Prostate gland (tissue), 2 donors: ENCODE results near the gene NUPR1.

ENCODE experiments used
- CTCF ChIP-seq, 4 experiments: fragments of 200-600 bp in 2 of 4; fragments of 450-650 bp in 2 of 4; sonication (generic) in 2 of 4; IDR thresholded peaks; 1 replicate in 3 of 4; 2 replicates in 1 of 4; pipeline ENCODE4 v1.5.1; 2016 to 2019; ENCODE audit warnings: antibody characterized with exemption in 4 of 4, mild to moderate bottlenecking in 2 of 4, moderate library complexity in 2 of 4
- POLR2A ChIP-seq: fragments of 450-650 bp; IDR thresholded peaks from one replicate; pipeline ENCODE4 v1.6.1; 2016; ENCODE audit warnings: antibody characterized with exemption, mild to moderate bottlenecking
- POLR2AphosphoS5 ChIP-seq: sonication (generic); formaldehyde crosslinking; IDR thresholded peaks from one replicate; pipeline ENCODE4 v1.6.1; 2017; ENCODE audit warnings: antibody characterized with exemption

- TF ChIP-seq CTCF (IDR thresholded peaks at IDR 0.05) (no peak), POLR2A (no peak), POLR2AphosphoS5 (no peak)
These were observed 46.3 kb downstream of the NUPR1 start for GRCh38 chr16:28492511-28492910.
